B cell (primary cell): ENCODE results near the gene GPC5. TPM values are rescaled to one million over a fixed set of nuclear protein-coding genes. Genes with fewer than 3 reads are reported as not detected.

Experiments used
- ATAC-seq: fragments of 200-7000 bp; cut with Tn5 transposase; one replicate; pipeline ENCODE4 v1.10.0; 2021; ENCODE audit warnings: low read depth, mild to moderate bottlenecking, moderate number of reproducible peaks, moderate library complexity
- CTCF ChIA-PET: fragments of 350-600 bp; sonication (Branson Sonifier 250); formaldehyde crosslinking; loops from one replicate; lab custom pipeline; 2021; ENCODE audit warnings: antibody characterized with exemption, inconsistent platforms; lab: Charles Lee
- POLR2A ChIA-PET: fragments of 350-600 bp; sonication (Branson Sonifier 250); formaldehyde crosslinking; loops from one replicate; lab custom pipeline; 2021; ENCODE audit warnings: antibody characterized with exemption; lab: Charles Lee
- DNase-seq: peaks from one replicate; pipeline ENCODE4 v3.0.0; 2013
- H2AFZ ChIP-seq: 2 replicates; pipeline ENCODE4 v1.6.1; 2012; ENCODE audit warnings: mild to moderate bottlenecking, low read depth, low read length; ENCODE audit not compliant: insufficient read depth, poor library complexity, severe bottlenecking
- H3K27ac ChIP-seq, 2 donors: 1 replicate in 1 of 2; 2 replicates in 1 of 2; pipeline ENCODE4 v1.5.1; 2012 to 2013; ENCODE audit warnings: low read length in 2 of 2, mild to moderate bottlenecking in 2 of 2, moderate library complexity in 1 of 2
- H3K27me3 ChIP-seq, 4 experiments: fragments of 200-600 bp in 1 of 4; sonication (generic) in 1 of 4; replicated peaks in 1 of 4; 1 replicate in 2 of 4; 2 replicates in 2 of 4; pipeline versions ENCODE4 v1.6.1 to v1.7.0; 2013 to 2016; ENCODE audit warnings: low read length in 3 of 4, mild to moderate bottlenecking in 2 of 4, mixed read lengths in 1 of 4, moderate library complexity in 1 of 4; ENCODE audit not compliant: insufficient read depth in 4 of 4, control insufficient read depth in 3 of 4; ENCODE audit errors: control extremely low read depth in 1 of 4
- H3K36me3 ChIP-seq, 2 experiments: replicated peaks in 1 of 2; 1 replicate in 1 of 2; 2 replicates in 1 of 2; pipeline versions ENCODE4 v1.6.1 to v1.7.1; 2013; ENCODE audit warnings: low read length in 1 of 2; ENCODE audit not compliant: insufficient read depth in 2 of 2, control insufficient read depth in 1 of 2; ENCODE audit errors: control extremely low read depth in 1 of 2, extremely low read depth in 1 of 2
- H3K4me1 ChIP-seq, 2 donors: fragments of 200-600 bp in 1 of 2; sonication (generic) in 1 of 2; 1 replicate in 1 of 2; 2 replicates in 1 of 2; pipeline versions ENCODE4 v1.5.1 to v1.6.1; 2013 to 2017; ENCODE audit warnings: low read length in 2 of 2; ENCODE audit not compliant: control insufficient read depth in 2 of 2, insufficient read depth in 2 of 2
- H3K4me2 ChIP-seq: replicated peaks from 2 replicates; pipeline ENCODE3; 2012; ENCODE audit warnings: mild to moderate bottlenecking, low read depth, low read length; ENCODE audit not compliant: poor library complexity, severe bottlenecking
- H3K4me3 ChIP-seq, 5 experiments: fragments of 200-600 bp in 1 of 5; sonication (generic) in 1 of 5; 1 replicate in 3 of 5; 2 replicates in 2 of 5; pipeline versions ENCODE4 v1.5.1 to v1.7.0; 2011 to 2016; ENCODE audit warnings: low read length in 4 of 5, mild to moderate bottlenecking in 4 of 5, low read depth in 2 of 5, control low read depth in 1 of 5, moderate library complexity in 1 of 5; ENCODE audit not compliant: insufficient read depth in 1 of 5; ENCODE audit errors: control extremely low read depth in 1 of 5, extremely low read depth in 1 of 5
- H3K79me2 ChIP-seq: fragments of 200-600 bp; sonication (generic); one replicate; pipeline ENCODE4 v1.6.0; 2016; ENCODE audit warnings: low read length; ENCODE audit not compliant: control insufficient read depth, insufficient read depth
- H3K9ac ChIP-seq: fragments of 200-600 bp; sonication (generic); 2 replicates; pipeline ENCODE4 v1.6.1; 2017; ENCODE audit warnings: mild to moderate bottlenecking, low read length, moderate library complexity
- H3K9me3 ChIP-seq, 3 donors: one replicate each; pipeline versions ENCODE4 v1.6.1 to v1.7.1; 2013; ENCODE audit warnings: low read length in 2 of 3; ENCODE audit not compliant: control insufficient read depth in 2 of 3, insufficient read depth in 1 of 3; ENCODE audit errors: control extremely low read depth in 1 of 3
- H4K20me1 ChIP-seq: 2 replicates; pipeline ENCODE4 v1.6.0; 2012; ENCODE audit warnings: mild to moderate bottlenecking, low read length; ENCODE audit not compliant: insufficient read depth, control insufficient read depth, poor library complexity, severe bottlenecking
- H3K27ac Mint-ChIP-seq: one replicate; pipeline ENCODE4 v1.8.0; 2021; ENCODE audit warnings: mixed read lengths
- H3K27me3 Mint-ChIP-seq: one replicate; pipeline ENCODE4 v1.8.0; 2021; ENCODE audit warnings: mixed read lengths
- H3K4me1 Mint-ChIP-seq: one replicate; pipeline ENCODE4 v1.8.0; 2021; ENCODE audit warnings: mixed read lengths
- H3K4me3 Mint-ChIP-seq: one replicate; pipeline ENCODE4 v1.8.0; 2021; ENCODE audit warnings: mixed read lengths
- H3K9me3 Mint-ChIP-seq: one replicate; pipeline ENCODE4 v1.8.0; 2022; ENCODE audit warnings: mixed read lengths; ENCODE audit not compliant: insufficient read depth
- CTCF ChIP-seq: fragments of 200-600 bp; IDR thresholded peaks from one replicate; pipeline ENCODE4 v1.8.0; 2022; ENCODE audit warnings: antibody characterized with exemption, mild to moderate bottlenecking
- EZH2 ChIP-seq: IDR thresholded peaks from 2 replicates; pipeline ENCODE4 v1.6.1; 2012; ENCODE audit warnings: borderline replicate concordance, low read depth, mild to moderate bottlenecking, moderate library complexity, low read length; ENCODE audit not compliant: insufficient read depth, poor library complexity, severe bottlenecking
- intact Hi-C: fragments of 100-400 bp; cut with micrococcal nuclease; formaldehyde crosslinking; loops from one replicate; pipeline ENCODE4 v1.10.0; 2022
- polyA plus RNA-seq: library from polyadenylated mRNA; depleted of rRNA; stranded (reverse); fragments of >200 nt; gene quantifications from 2 replicates; pipeline ENCODE4 v1.2.3, GENCODE V29; 2012
- total RNA-seq, 2 donors: library from RNA; stranded (reverse); fragments of 120-200 nt in 1 of 2; gene quantifications; 1 replicate in 1 of 2; 2 replicates in 1 of 2; pipeline versions ENCODE4 v1.2.3 to v1.2.4, GENCODE V29; 2013 to 2022

GPC5 gene
- total and polyA plus RNA-seq, 2 donors (not counting 1 experiment from before 2014, with no cell fraction given): 0.15 to 0.30 TPM

DNA sequence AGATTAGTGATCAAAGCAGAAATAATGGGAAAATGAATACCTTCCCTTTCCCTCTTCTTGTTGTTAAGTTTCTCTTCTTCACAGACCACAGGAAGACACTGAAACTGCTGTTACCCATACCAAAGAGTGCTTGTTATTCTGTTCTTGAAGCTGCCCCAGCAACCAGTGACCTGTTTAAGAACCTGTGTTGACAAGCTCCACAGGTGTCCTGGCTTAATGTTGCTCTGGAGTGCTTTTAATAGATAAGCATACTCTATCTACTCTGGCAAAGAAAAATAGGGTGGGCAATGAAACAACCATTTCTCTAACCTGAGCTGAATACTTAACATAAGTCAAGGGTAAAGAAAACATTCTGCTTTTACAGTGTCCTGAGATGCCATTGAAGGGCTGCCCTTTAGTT, 1321.4 kb downstream of the GPC5 start:
- no peak for ATAC-seq
- H3K9me3 Mint-ChIP-seq: peaks cover 5% of the 10 kb centered on the region
- CTCF ChIA-PET: no interaction called here
- no peak overlapping the region for H3K9ac ChIP-seq
- intact Hi-C loops: no loop called here
- no peaks in the 10 kb centered on the region for H3K27me3 ChIP-seq
- TF ChIP-seq EZH2: no peak
- no peak for TF ChIP-seq CTCF
- H3K27ac ChIP-seq: no peak overlapping the region
- H3K36me3 ChIP-seq: no peaks in the 10 kb centered on the region
- no peaks in the 10 kb centered on the region for H3K4me1 Mint-ChIP-seq
- no peaks in the 10 kb centered on the region for H3K79me2 ChIP-seq
- H3K27me3 Mint-ChIP-seq: no peaks in the 10 kb centered on the region
- no peak overlapping the region for H2AFZ ChIP-seq
- H3K4me1 ChIP-seq: no peaks in the 10 kb centered on the region
- H3K9me3 ChIP-seq: peaks cover 0 to under 1% (median 0%) of the 10 kb centered on the region in 3 donors
- POLR2A ChIA-PET: no interaction called here
- H3K4me2 ChIP-seq: no peak overlapping the region
- no peak for DNase-seq
- no peak overlapping the region for H3K4me3 Mint-ChIP-seq
- H4K20me1 ChIP-seq: no peaks in the 10 kb centered on the region
- H3K27ac Mint-ChIP-seq: no peak overlapping the region
- H3K4me3 ChIP-seq: no peak overlapping the region

DNA sequence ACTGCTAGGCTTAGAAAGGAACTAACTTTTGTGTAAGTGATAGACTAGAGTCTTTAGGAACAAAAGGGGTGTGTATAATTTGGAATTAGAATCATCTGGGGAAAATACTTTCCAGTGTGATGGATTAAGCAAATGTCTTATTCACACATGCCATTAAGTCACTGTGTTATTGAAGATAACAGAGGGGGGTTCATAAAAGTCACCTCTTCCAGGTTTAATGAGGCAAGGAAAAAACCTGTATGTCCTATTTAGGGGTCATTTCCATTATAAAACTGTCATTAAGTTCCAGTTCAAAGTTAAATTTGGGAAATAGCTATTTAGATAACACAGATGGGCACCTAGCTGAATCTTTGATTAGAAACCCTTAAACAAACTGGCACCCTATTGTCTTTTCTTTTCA, 1323.2 kb downstream of the GPC5 start:
- Histone ChIP-seq H2AFZ (no peak overlapping the region), H3K79me2 (no peaks in the 10 kb centered on the region), H3K4me2 (no peak overlapping the region), H3K4me3 (no peak overlapping the region), H3K36me3 (no peaks in the 10 kb centered on the region), H3K9me3 (no peaks in the 10 kb centered on the region), H3K4me1 (no peaks in the 10 kb centered on the region), H4K20me1 (no peaks in the 10 kb centered on the region), H3K9ac (no peak overlapping the region), H3K27me3 (no peaks in the 10 kb centered on the region), H3K27ac (no peak overlapping the region)
- ChIA-PET CTCF (no interaction called here), POLR2A (no interaction called here)
- no peak overlapping the region for H3K27ac Mint-ChIP-seq
- H3K9me3 Mint-ChIP-seq: no peaks in the 10 kb centered on the region
- intact Hi-C loops: no loop called here
- H3K4me1 Mint-ChIP-seq: no peaks in the 10 kb centered on the region
- no peak for TF ChIP-seq CTCF
- no peak for TF ChIP-seq EZH2
- DNase-seq: no peak
- no peak for ATAC-seq
- no peaks in the 10 kb centered on the region for H3K27me3 Mint-ChIP-seq
- no peak overlapping the region for H3K4me3 Mint-ChIP-seq
